ENCODE measurements around the gene OTOP3. TPM values are rescaled to one million over a fixed set of nuclear protein-coding genes. Genes with fewer than 3 reads are reported as not detected.

Gene OTOP3
- total RNA-seq, 1 donor from 2014 or later: not detected

GRCh38 chr17:74947041-74947754 lies 11.5 kb downstream of the OTOP3 start:
- no peak for TF ChIP-seq CTCF (IDR thresholded peaks at IDR 0.05; ENCODE audit: insufficient read depth, low read length, poor library complexity, severe bottlenecking)
- Histone ChIP-seq H3K36me3 (ENCODE audit: control insufficient read depth, insufficient read depth, low read length) (no peaks in the 10 kb centered on the region), H3K4me3 (ENCODE audit: low read depth, low read length) (no peak overlapping the region), H3K27me3 (ENCODE audit: control insufficient read depth, insufficient read depth, low read length) (peaks cover 32% of the 10 kb centered on the region)
- DNase-seq (ENCODE audit: low read depth): no peak

GRCh38 chr17:74949455-74950115 lies 13.9 kb downstream of the OTOP3 start:
- Histone ChIP-seq H3K36me3 (ENCODE audit: control insufficient read depth, insufficient read depth, low read length) (no peaks in the 10 kb centered on the region), H3K27me3 (ENCODE audit: control insufficient read depth, insufficient read depth, low read length) (peaks cover 29% of the 10 kb centered on the region), H3K4me3 (ENCODE audit: low read depth, low read length) (no peak overlapping the region)
- DNase-seq (ENCODE audit: low read depth): no peak
- no peak for TF ChIP-seq CTCF (IDR thresholded peaks at IDR 0.05; ENCODE audit: insufficient read depth, low read length, poor library complexity, severe bottlenecking)

- no peak for TF ChIP-seq CTCF (IDR thresholded peaks at IDR 0.05; ENCODE audit: insufficient read depth, low read length, poor library complexity, severe bottlenecking)
- Histone ChIP-seq H3K36me3 (ENCODE audit: control insufficient read depth, insufficient read depth, low read length) (no peaks in the 10 kb centered on the region), H3K27me3 (ENCODE audit: control insufficient read depth, insufficient read depth, low read length) (peaks cover 29% of the 10 kb centered on the region), H3K4me3 (ENCODE audit: low read depth, low read length) (no peak overlapping the region)
- no peak for DNase-seq (ENCODE audit: low read depth)
Observed at GRCh38 chr17:74950207-74950606, 14.5 kb downstream of the OTOP3 start.

GRCh38 chr17:74951065-74951464 lies 15.4 kb downstream of the OTOP3 start:
- no peak for DNase-seq (ENCODE audit: low read depth)
- no peak for TF ChIP-seq CTCF (IDR thresholded peaks at IDR 0.05; ENCODE audit: insufficient read depth, low read length, poor library complexity, severe bottlenecking)
- H3K4me3 ChIP-seq (ENCODE audit: low read depth, low read length): no peak overlapping the region
- H3K36me3 ChIP-seq (ENCODE audit: control insufficient read depth, insufficient read depth, low read length): no peaks in the 10 kb centered on the region
- peaks cover 29% of the 10 kb centered on the region for H3K27me3 ChIP-seq (ENCODE audit: control insufficient read depth, insufficient read depth, low read length)

- Histone ChIP-seq H3K36me3 (ENCODE audit: control insufficient read depth, insufficient read depth, low read length) (no peaks in the 10 kb centered on the region), H3K27me3 (ENCODE audit: control insufficient read depth, insufficient read depth, low read length) (peaks cover 26% of the 10 kb centered on the region), H3K4me3 (ENCODE audit: low read depth, low read length) (no peak overlapping the region)
- DNase-seq (ENCODE audit: low read depth): no peak
- no peak for TF ChIP-seq CTCF (IDR thresholded peaks at IDR 0.05; ENCODE audit: insufficient read depth, low read length, poor library complexity, severe bottlenecking)
Observed at GRCh38 chr17:74951680-74952421, 16.2 kb downstream of the OTOP3 start.

All from kidney epithelial cell (primary cell).